GM12801 (cell line): ENCODE results near the gene GLE1.

Source experiments
- CTCF ChIP-seq: IDR thresholded peaks from one replicate; pipeline ENCODE4 v1.5.1; 2011; ENCODE audit warnings: control low read depth; ENCODE audit not compliant: insufficient read length; ENCODE audit errors: extremely low read depth

The GLE1 gene

GRCh38 chr9:128546504-128546903 lies 42.0 kb downstream of the GLE1 start:
- no peak for TF ChIP-seq CTCF

GRCh38 chr9:128548876-128549275 lies 44.4 kb downstream of the GLE1 start:
- no peak for TF ChIP-seq CTCF

- TF ChIP-seq CTCF, result no peak
These were observed 45.7 kb downstream of the GLE1 start for GRCh38 chr9:128550226-128550625.

GRCh38 chr9:128550770-128551656 lies 46.5 kb downstream of the GLE1 start:
- TF ChIP-seq CTCF, result no peak

- TF ChIP-seq CTCF, result no peak
These were observed 47.2 kb downstream of the GLE1 start for GRCh38 chr9:128551657-128552152.

- TF ChIP-seq CTCF, result no peak
These were observed 47.7 kb downstream of the GLE1 start, which contains the start of gene SPTAN1 for GRCh38 chr9:128552153-128552743. TSS of gene SPTAN1 (plus strand) at chr9:128552587. CDS start at chr9:128566741, 14,154 bp downstream.

GRCh38 chr9:128552744-128553440 lies 48.4 kb downstream of the GLE1 start:
- TF ChIP-seq CTCF, result no peak
